ENCODE measurements around the gene BGN. TPM values are rescaled to one million over a fixed set of nuclear protein-coding genes. Genes with fewer than 3 reads are reported as not detected.

BGN gene
- total RNA-seq, 2 donors from 2014 or later, result 16.9 to 174 TPM

GRCh38 chrX:153477901-153478300 is 16.9 kb upstream of the BGN start:
- H3K27me3 ChIP-seq (replicated peaks; ENCODE audit: insufficient read depth), result no peaks in the 10 kb centered on the region
- DNase-seq (ENCODE audit: low spot score), result no peak
- no peak overlapping the region for H3K27ac ChIP-seq
- no peaks in the 10 kb centered on the region for H3K36me3 ChIP-seq
- WGBS, result 89% methylated on average over 7 of the region's 9 CpGs
- no peaks in the 10 kb centered on the region for H3K4me1 ChIP-seq (replicated peaks)
- no peak overlapping the region for H3K4me3 ChIP-seq
- intact Hi-C loops (cut with DNase I), result no loop called here
- H3K9me3 ChIP-seq, result no peaks in the 10 kb centered on the region
- TF ChIP-seq POLR2AphosphoS5 (IDR thresholded peaks at IDR 0.05) (no peak), CTCF (IDR thresholded peaks at IDR 0.05) (no peak), POLR2A (IDR thresholded peaks at IDR 0.05) (no peak)

- WGBS, result 87% methylated on average over 16 of the region's 16 CpGs
- Histone ChIP-seq H3K9me3 (no peaks in the 10 kb centered on the region), H3K4me1 (replicated peaks) (no peaks in the 10 kb centered on the region), H3K27me3 (replicated peaks; ENCODE audit: insufficient read depth) (no peaks in the 10 kb centered on the region), H3K36me3 (no peaks in the 10 kb centered on the region), H3K4me3 (no peak overlapping the region), H3K27ac (no peak overlapping the region)
- no peak for TF ChIP-seq POLR2A (IDR thresholded peaks at IDR 0.05)
- TF ChIP-seq POLR2AphosphoS5 (IDR thresholded peaks at IDR 0.05), result no peak
- TF ChIP-seq CTCF (IDR thresholded peaks at IDR 0.05), result no peak
- DNase-seq (ENCODE audit: low spot score), result no peak
- intact Hi-C loops (cut with DNase I), result no loop called here
These were observed 16.0 kb upstream of the BGN start for GRCh38 chrX:153478746-153479145.

- Histone ChIP-seq H3K4me1 (replicated peaks) (no peaks in the 10 kb centered on the region), H3K27me3 (replicated peaks; ENCODE audit: insufficient read depth) (no peaks in the 10 kb centered on the region), H3K36me3 (no peaks in the 10 kb centered on the region), H3K9me3 (no peaks in the 10 kb centered on the region), H3K27ac (no peak overlapping the region), H3K4me3 (no peak overlapping the region)
- WGBS, result 100% methylated on average over 5 of the region's 13 CpGs
- DNase-seq (ENCODE audit: low spot score), result no peak
- no peak for TF ChIP-seq POLR2A (IDR thresholded peaks at IDR 0.05)
- TF ChIP-seq CTCF (IDR thresholded peaks at IDR 0.05), result no peak
- TF ChIP-seq POLR2AphosphoS5 (IDR thresholded peaks at IDR 0.05), result no peak
- intact Hi-C loops (cut with DNase I), result no loop called here
These were observed 13.7 kb upstream of the BGN start for GRCh38 chrX:153481043-153481442.

GRCh38 chrX:153482376-153483015 is 12.3 kb upstream of the BGN start:
- 83% methylated on average over 18 of the region's 23 CpGs for WGBS
- intact Hi-C loops (cut with DNase I), result no loop called here
- no peaks in the 10 kb centered on the region for H3K9me3 ChIP-seq

More at GRCh38 chrX:153482376-153483015, 12.3 kb upstream of the BGN start:
- no peak for DNase-seq (ENCODE audit: low spot score)
- no peak overlapping the region for H3K27ac ChIP-seq
- no peaks in the 10 kb centered on the region for H3K4me1 ChIP-seq (replicated peaks)
- H3K27me3 ChIP-seq (replicated peaks; ENCODE audit: insufficient read depth), result no peaks in the 10 kb centered on the region
- H3K4me3 ChIP-seq, result no peak overlapping the region
- TF ChIP-seq POLR2AphosphoS5 (IDR thresholded peaks at IDR 0.05), result no peak
- no peak for TF ChIP-seq CTCF (IDR thresholded peaks at IDR 0.05)
- no peak for TF ChIP-seq POLR2A (IDR thresholded peaks at IDR 0.05)
- H3K36me3 ChIP-seq, result no peaks in the 10 kb centered on the region

Data from prostate gland (tissue), 2 donors.